HCEC 1CT (cell line): ENCODE results near the gene CEP120.
"Not testable (repeated sequence)": the region's sequence is repeated elsewhere in the genome, so short reads cannot be mapped to it uniquely, and the experiment has no call there.

ENCODE experiments used
- DNase-seq: peaks from one replicate; pipeline ENCODE4 v3.0.0-alpha.2; 2017

The CEP120 gene

GRCh38 chr5:123371575-123372179 lies 51.5 kb downstream of the CEP120 start:
- DNase-seq = peak; percentile 28

DNA sequence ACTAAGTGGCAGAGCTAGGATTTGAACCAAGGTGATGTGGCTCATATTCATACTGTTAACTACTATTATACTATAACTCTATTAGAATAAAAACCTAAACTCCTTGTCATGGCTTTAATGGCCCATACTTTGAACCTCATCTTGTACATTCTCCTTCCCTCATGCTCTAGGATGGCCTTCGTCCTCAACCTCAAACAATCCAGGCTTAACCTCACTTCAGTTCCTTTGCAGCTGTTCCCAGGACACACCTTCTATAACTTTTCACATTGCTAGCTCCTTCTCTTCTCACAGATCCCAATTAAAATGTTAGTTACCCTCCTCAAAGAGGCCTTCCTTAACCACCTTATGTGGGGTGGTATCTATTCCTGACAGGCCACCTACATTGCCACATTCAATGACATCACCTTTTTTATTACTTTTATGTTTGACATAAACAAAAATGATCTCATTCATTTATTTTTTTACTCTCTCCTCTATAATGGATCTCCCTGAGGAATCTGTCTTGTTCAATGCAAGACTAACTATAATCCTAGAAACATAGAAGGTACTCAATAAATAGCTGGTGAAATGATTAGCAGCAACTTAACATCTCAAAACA lies 53.7 kb downstream of the CEP120 start:
- no peak for DNase-seq

GRCh38 chr5:123367739-123368138 lies 55.5 kb downstream of the CEP120 start:
- peak; percentile 17 for DNase-seq

DNA sequence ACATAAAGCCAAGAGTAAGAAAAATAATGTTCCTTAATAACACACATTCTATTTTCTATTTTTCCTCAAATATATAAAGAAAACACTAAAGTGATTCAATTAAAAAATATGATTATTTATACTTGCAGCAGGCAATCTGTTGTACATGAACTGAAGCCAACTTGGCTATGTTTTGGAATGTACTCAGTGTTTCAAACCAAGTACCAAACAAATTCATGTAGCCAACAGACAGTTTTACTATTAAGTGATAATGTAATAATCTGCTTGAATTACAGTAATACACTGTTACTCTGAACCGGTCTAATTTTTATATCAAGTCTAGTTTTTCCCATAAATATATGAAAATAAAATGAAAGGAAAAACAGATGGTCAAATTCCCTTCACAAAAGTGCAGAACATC lies 58.0 kb downstream of the CEP120 start:
- no peak for DNase-seq

DNA sequence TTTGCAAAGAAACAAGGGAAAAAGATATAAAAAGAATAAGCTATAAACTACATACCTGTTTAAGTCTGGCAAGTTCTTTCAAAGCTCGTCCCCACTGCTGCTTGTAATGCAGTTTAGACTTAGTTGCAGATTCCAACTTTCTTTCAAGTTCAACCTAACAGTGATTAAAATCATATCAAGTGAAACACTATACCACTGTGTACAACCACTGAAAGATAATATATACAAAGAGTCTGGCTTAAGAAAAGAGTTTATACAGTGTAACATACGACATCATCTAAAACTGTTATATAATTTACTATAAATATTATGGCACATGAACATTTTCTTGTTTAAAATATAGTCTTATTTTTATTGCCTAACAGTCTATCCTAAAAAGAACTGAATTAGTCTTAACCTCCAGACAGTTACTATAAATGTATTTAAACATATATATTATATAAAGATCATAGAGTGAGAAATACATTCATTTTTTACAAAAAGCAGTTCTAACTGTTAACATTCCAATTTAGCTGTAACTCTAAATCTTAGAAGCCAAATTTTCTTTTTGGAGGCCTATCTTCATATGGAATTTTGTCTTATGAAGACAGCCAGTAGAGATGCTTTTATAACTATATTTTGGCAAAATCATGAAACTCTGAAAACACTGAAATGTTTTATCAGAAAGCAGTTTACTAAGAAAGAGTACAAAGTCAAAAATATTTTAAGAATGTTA lies 58.6 kb downstream of the CEP120 start:
- no peak for DNase-seq

DNA sequence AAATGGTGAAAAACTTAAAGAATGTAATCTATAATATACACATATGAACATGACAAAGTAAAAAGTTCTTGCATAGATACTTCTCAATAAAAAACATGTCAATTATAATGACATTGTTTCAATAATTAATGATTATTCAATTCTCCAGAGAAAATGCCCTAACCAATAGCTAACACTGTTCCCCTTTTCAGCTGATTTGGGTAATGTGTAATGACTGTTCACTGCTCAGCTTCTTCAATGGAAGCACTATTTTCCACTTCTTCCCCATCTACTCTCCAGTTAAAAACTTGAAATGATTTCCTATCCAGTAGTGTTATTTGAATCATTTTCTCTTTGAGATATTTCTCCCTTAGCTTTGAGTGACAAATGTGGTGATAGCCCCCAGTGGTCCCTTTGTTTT lies 62.3 kb downstream of the CEP120 start:
- no peak for DNase-seq

DNA sequence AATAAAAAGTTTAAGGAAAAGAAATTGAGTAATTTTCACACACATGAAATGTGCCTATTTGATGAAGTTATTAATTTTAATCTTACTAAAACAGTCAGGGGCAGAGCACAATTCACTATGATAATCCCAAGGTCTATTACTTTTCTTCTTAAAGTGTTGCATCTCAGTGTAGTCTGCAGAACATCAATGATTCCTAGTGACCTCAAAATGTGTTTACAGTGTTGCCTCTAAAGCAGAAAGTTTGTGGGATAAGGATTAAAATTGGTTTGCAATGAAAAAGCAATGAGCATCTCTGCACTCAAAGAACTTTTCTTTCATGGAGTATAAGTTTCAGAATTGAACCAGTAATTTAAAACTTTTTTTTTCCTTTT lies 63.0 kb downstream of the CEP120 start:
- no peak for DNase-seq

- no peak for DNase-seq
These were observed 63.6 kb downstream of the CEP120 start for GRCh38 chr5:123359454-123360200.

DNA sequence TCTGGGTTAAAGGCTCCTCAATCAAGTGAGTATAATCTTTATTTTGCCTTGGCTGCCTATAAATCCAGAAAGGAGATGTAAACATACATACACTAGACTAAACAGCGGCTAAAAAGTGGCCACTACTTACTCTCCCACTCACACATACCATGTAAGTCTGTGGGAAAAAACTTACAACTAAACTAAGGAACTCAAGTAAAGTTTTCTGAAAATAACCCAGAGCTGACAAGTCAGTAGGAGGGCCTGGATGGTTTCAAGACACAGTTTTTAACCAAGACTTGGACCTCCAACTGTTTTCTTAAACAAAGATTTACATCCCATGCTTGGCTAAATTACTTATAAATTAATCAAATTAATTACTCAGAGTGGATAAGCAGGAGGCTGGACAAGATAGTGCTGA lies 64.5 kb downstream of the CEP120 start:
- no peak for DNase-seq

GRCh38 chr5:123358304-123358703 lies 64.9 kb downstream of the CEP120 start:
- DNase-seq = no peak

DNA sequence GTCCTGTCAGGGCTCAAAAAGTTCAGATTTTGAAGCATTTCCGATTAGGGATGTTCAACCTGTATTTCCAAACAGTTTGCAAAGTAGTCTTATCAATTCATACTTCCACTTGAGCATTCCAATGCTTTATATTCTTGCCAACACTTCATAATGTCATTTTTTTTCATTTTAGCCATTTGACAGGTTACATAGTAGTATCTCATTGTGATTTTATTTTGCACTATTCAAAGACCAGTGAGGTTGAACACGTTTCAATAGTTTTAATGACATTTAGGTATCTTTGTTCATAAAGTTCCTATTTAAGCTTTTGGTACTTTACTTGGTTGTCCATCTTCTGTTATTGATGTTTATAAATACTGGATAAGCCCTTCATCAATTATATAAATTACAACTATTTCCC lies 71.4 kb downstream of the CEP120 start:
- DNase-seq = no peak

- DNase-seq = peak; percentile 14
These were observed 72.0 kb downstream of the CEP120 start for GRCh38 chr5:123351240-123351639.

DNA sequence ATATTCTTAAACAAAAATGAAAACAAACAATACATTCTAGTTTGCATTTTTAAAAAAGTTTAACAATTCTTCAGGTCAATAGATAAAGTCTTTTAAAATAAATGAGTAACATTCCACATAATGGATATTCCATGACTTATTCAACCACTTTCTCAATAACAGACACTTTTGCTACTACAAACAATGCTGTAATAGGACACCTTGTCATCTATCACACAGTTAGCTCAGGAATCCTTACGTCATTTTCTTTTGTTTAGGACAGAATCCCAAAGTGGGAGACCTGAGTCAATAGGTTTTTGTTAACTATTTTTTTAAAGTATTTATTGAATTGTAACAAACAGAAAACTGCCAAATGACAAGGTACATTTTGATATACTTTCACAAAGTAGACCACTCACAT lies 72.5 kb downstream of the CEP120 start:
- DNase-seq = peak; percentile 29

DNA sequence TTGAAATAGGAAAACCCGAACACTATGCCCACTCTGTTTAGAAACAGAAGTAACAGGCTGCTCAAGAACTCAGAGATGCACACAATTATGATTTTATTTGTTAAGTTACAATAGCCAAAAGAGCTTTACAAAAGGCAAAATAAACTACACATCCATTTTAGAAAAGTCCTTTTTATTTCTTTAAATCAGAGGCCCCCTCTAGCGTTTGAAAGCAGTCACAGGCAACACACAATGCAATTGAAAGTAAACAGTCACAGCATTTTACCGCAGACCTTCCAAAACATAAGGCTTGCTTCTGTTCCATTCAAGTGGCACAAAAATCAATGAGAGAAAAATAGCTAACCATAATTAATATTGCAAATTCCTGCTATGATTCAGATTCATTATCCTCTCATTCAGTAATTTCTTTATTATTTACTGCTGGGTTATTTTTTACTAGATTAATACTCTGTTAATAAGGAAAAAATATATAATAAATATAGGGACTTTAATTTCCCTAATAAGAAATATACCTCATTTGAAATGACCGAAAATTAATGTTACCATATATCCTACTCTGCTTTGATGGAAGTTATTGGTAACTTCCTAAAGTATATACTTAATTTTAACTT lies 78.3 kb downstream of the CEP120 start:
- DNase-seq = peak; percentile 43

GRCh38 chr5:123340928-123341327 lies 82.3 kb downstream of the CEP120 start:
- DNase-seq = no peak

GRCh38 chr5:123308377-123308776 lies 114.8 kb downstream of the CEP120 start:
- not testable (repeated sequence) for DNase-seq

GRCh38 chr5:123305751-123306150 lies 117.5 kb downstream of the CEP120 start:
- DNase-seq = no peak

- no peak for DNase-seq
These were observed 118.4 kb downstream of the CEP120 start for GRCh38 chr5:123304777-123305316.

GRCh38 chr5:123303802-123304201 lies 119.4 kb downstream of the CEP120 start:
- DNase-seq = no peak

- DNase-seq = no peak
These were observed 122.9 kb downstream of the CEP120 start for GRCh38 chr5:123300266-123300665.

DNA sequence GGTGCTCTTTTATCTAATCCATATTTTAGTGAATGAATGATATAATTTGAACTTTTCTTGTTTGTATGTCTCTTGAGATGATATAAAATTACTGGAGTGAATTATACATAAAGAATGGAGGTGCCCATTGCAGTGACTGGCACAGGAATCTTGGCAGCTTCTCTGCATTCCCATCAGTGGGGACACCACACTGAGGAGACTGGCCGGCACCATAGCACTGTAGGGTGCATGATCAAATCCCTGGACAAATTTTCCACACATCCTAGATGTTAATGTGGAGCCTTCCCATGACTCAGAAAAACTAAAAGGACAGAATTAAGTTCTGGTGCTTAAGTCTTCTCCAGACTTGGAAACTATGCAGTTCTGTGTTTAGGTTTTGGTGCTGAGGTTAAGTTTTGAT lies 124.1 kb downstream of the CEP120 start:
- DNase-seq = no peak

DNA sequence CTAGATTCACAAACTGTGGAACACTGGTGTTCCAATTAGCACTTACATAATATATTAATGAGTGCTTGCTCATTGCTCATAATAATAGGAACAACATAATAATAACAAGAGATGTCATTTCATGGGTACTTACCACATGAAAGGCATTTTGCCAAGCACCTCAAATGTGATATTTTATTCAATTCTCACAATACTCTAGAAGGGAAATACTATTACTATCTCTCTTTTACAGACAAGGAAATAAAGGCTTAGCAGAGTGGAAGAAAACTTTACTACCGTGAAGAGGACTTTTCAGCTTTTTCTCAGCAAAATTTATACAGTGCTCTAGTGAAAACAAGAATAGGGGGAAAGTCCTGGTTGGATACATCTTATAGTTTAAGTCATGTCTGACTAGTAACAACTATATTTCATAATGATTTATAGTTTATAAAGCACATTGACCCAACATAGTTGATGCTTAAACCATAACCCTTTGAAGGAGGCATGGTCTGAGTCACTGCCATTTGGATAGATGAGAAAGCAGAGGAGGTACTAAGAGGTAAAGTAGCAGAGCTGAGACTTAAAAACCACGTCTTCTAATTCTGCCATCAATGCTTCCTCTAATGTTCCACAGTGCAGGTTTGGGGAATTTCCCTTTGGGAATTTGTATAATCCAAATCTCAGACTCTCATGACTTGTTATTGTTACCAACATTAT lies 124.7 kb downstream of the CEP120 start:
- no peak for DNase-seq
